ENCODE measurements around the gene CATSPERZ.

- TF ChIP-seq POLR2A (IDR thresholded peaks at IDR 0.05) (no peak), CTCF (IDR thresholded peaks at IDR 0.05) (no peak), POLR2AphosphoS5 (IDR thresholded peaks at IDR 0.05) (no peak), EP300 (IDR thresholded peaks at IDR 0.05) (no peak)
Observed at GRCh38 chr11:64303109-64304031, 3.2 kb downstream of the CATSPERZ start.
